Stimulated activated CD4-positive, alpha-beta T cell treated with anti-CD3 and anti-CD28 coated beads, Interleukin-2, amount 100 ng/mL, for 24 hours (primary cell): ENCODE data around the gene ZBTB20.
"Not testable (repeated sequence)": the region's sequence is repeated elsewhere in the genome, so short reads cannot be mapped to it uniquely, and the experiment has no call there.

Source experiments
- DNase-seq, 2 donors: peaks; one replicate each; pipeline ENCODE4 v3.0.0-alpha.2; 2020

Gene ZBTB20

GRCh38 chr3:115146032-115146417 lies 1.1 kb downstream of the ZBTB20 start:
- DNase-seq = peak; percentile 43 to 49

DNA sequence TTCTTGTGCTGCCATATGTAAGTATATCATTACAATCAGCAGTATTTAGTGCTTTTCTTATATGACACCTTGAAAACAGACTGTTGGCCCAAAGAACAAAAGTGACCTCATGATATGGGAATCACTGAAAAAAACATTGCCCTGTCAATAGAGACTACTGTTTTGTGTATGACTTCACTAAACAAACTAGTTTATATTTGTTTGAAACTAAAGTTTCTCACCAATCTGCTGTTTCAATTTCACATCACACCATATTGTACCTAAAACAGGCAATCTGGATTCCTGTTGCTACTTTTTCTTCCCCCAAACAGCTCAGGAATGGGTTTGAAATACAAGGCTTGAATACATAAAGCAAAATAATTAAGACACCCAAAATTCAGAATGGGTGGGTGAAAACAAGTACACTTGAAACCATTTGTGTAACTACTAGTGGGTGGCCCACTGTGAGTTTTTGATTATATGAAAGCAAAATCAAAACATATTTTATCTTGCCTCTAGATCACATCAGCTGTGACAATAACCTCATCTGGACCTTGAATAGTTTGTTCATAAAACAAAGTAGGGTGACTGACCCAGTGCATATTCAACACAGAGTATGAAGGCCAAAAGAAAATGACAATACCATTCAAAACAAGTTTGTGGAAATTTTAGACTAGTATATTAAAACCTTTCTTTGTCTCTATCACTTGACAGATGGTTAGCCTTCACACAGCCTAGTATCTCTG lies 5.9 kb downstream of the ZBTB20 start:
- DNase-seq = no peak

GRCh38 chr3:115139072-115139471 lies 8.0 kb downstream of the ZBTB20 start:
- no peak for DNase-seq

DNA sequence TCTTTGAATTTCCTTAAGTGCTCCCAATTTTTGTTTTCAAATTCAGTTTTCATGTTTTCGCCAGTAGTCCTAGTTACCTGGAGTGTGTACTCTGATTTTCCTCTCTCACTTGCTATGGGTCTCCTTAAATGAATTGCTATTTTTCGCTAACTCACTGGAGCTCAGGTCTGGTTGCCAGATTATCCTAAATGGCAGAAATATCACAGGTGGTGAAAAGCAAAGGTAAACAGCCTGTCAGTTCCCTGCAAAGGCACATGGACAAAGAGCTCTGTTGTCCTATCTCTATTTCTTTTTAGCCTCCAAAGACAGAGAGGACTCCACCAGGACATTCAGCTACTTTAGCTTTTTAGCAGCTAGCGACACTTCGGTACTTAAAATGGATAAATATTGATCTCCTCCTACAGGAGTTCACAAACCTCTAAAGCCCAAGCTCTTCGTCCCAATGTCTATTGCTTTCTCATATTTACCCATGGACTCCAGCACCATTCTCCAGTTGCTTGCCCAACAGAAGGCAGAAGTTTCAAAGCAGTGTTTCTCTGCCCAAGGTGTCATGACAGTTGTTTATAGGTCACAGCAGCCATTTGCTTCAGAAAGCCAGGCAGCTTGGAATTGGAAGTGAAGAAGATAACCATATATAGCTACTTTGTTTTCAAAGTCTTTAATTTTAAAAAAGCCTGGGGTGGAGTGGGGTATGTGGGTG lies 12.3 kb downstream of the ZBTB20 start:
- DNase-seq = no peak

- DNase-seq = no peak
These were observed 19.9 kb downstream of the ZBTB20 start for GRCh38 chr3:115127208-115127607.

GRCh38 chr3:115120597-115120996 lies 26.5 kb downstream of the ZBTB20 start:
- no peak for DNase-seq

DNA sequence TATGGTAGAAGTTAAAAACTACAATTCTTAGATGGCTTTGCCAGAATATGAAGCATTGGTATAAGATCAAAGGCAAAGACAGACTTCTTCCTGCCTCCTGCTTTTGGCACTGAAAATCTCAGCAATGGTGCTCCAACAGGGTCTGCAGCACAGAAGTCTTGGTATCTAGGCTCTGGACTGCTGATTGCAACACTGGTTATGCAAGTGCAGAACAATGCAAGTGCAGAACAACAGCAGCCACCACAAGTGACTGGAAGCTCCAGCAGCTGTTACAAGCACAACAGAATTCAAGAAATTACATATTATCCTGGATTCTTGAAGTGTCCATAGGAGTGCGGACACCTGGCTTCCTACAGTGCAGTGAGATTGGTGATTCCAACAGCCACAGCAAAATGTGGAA lies 33.7 kb downstream of the ZBTB20 start:
- DNase-seq = no peak

GRCh38 chr3:115111632-115112031 lies 35.5 kb downstream of the ZBTB20 start:
- no peak for DNase-seq

GRCh38 chr3:115110830-115111229 lies 36.3 kb downstream of the ZBTB20 start:
- DNase-seq = no peak

- DNase-seq = not testable (repeated sequence)
These were observed 37.0 kb downstream of the ZBTB20 start for GRCh38 chr3:115110066-115110465.

GRCh38 chr3:115108614-115109013 lies 38.5 kb downstream of the ZBTB20 start:
- no peak for DNase-seq

DNA sequence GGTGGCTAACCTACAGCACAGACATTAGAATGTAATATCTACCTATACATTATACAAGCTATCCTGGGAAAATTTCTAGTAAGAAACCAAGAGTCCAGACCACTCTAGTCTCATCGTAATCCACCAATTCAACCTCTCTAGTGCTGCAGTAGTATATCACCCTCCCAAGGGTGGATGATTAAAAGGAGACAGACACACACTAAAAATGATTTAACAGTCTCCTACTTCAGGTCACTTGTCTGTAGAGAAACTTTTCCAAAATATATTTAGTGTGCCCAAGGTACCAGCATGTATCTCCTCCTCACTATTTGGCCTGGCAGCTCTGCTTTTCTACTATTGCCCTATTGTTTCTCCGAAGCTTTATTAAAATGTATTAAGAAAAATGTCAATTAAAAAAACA lies 45.0 kb downstream of the ZBTB20 start:
- DNase-seq = no peak

DNA sequence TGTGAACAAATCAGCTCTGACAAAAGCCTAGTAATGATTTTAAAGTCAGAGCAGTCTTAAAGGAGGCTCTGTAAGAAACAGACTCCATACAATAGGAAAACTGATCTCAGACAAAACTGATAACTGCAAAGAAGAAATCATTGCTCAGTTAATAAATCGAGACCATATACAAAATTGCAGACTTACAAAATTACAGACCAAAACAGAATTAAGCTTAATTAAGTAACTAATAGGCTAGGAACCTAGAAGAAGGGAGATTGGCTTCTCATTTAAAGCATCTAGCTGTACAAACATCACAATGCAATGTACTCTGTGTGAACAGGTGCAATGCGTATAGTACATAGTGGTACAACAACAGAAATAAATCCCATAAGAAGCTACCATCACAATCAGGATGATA lies 46.3 kb downstream of the ZBTB20 start:
- DNase-seq = no peak

- DNase-seq = no peak
These were observed 47.0 kb downstream of the ZBTB20 start for GRCh38 chr3:115099986-115100571.

- DNase-seq = no peak
These were observed 47.7 kb downstream of the ZBTB20 start for GRCh38 chr3:115099134-115099985.

- no peak for DNase-seq
These were observed 48.6 kb downstream of the ZBTB20 start for GRCh38 chr3:115098354-115099073.

DNA sequence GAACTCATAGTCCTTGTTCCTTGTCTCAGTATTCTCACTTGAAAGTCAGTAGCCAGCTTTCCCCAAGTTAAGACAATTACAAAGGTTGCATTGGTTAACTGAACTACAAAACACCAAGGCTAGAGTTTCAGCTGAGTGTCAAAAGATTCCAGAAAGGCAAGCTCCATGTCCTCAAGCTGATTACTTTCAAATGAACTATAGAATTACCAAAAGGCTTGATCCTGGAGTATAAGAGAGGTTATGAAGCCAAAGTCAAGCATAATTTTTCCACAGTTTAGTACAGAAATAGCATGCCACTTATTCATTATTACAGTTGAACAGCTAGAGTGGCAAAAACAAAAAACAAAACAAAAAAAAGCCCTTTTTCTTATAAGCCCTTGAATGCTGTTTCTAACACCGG lies 51.9 kb downstream of the ZBTB20 start:
- DNase-seq = no peak

- DNase-seq = peak; percentile 52 to 60
These were observed 54.8 kb downstream of the ZBTB20 start for GRCh38 chr3:115092220-115092791.

- DNase-seq = no peak
These were observed 56.4 kb downstream of the ZBTB20 start for GRCh38 chr3:115090712-115091111.

DNA sequence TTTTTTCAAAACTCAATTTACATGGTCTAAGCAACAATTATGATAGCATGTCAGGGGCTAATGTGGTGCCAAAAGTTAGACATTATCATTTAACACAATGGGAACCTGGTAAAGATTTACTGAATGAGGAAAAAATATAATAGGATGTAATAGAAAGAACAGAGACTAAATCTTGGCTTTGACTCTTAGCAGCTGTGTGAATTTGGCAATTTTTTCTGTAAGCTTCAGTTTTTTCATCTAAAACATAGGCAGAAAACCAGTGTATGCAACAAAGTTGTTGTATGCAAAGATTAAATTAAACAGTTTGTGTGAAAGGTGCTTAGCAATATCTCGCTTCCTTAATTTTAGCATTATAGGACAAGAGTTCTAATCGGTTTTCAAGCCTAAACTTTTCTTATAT lies 57.6 kb downstream of the ZBTB20 start:
- no peak for DNase-seq

- DNase-seq = no peak
These were observed 59.6 kb downstream of the ZBTB20 start for GRCh38 chr3:115087512-115087911.

GRCh38 chr3:115086344-115086743 lies 60.7 kb downstream of the ZBTB20 start:
- DNase-seq = no peak
